GM19397 (cell line): ENCODE measurements around the gene CHD6.

Experiments
- ATAC-seq: cut with Tn5 transposase; IDR thresholded peaks from one replicate; pipeline ENCODE4 v1.9.1; 2021; ENCODE audit warnings: mild to moderate bottlenecking, moderate library complexity; ENCODE audit not compliant: unreplicated experiment

Gene CHD6

DNA sequence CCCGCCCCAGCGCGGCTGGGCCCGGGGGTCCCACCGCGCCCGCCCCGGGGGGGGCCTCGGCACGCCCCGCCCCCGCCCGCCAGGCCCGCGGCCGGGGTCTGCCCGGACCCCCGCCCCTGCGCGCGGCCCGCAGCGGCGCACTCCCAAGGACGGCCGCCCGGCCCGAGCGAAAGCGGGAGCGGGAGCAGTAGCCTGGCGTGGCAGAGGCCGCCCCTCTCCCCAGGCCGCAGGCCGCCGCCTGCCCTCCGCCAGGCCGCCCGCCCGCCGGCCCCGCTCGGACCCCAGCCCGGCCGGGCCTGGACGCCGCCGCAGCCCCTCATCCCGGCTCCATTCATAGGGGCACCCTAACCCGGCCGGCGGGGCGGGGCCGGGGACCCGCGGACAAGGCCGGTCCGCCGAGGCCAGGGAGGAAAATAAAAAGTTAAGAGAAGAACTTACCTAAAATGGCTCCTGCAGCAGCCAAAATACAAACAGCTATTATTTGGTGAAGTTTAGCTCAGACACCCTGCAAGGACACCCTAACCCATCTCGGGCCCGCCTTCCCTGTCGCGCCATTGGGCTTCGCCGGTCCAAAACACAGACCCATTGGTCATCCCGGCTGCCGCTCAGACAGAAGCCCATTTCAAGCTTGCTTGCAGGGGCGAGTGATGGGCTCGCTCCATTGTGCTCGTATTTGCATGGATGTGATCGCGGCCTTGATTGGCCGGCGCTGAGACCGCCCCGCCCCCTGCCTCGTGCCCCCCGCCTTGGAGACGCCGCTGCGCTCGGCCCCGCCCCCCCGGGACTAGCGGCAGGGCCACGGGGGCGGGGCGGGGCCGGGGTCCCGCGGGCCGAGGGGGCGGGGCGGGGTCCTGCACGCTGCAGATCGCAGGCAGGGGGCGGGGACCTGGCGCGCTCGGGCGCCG lies at the start of gene CHD6:
Gene CHD6, minus strand, starts transcription at position 476 of the 905 bp plus-strand sequence. CDS start 67,040 bp downstream, outside the sequence.
- peak; percentile 96 for ATAC-seq

DNA sequence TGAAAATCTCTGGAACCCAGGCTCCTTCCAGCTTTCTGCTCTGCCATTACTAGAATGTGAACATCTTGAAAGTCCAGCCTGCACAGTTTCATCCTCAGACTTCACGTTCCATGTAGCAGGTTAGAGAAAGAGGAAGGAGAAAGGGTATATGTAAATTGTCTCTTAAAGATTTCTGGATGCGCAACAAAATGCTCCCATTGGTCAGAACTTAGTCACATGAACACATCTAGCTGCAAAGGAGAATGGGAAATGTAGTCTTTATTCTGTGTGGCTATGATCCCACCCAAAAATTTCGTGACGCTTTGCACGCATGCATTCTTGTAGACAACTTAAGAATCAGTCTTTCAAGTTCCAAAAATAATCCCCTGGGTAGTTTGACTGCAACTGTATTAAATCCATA lies 46.4 kb upstream of the CHD6 start:
- no peak for ATAC-seq

DNA sequence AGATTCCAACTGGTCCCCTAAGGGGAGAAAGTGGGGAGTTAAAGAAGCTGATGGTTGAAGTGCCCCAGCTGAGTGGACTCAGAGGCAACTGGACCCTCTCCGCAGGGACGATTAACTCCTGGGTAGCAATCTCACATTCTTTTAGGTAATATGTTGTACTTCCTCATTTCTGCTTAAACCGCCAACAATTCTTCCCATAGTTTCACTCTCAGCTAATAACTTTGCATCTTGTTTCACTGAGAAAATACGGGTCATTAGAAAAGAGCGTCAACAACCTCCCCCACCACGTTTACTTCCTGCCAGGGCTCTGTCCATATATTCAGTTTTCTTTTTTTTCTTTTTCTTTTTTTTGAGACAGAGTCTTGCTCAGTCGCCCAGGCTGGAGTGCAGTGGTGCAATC lies 39.5 kb upstream of the CHD6 start:
- no peak for ATAC-seq

DNA sequence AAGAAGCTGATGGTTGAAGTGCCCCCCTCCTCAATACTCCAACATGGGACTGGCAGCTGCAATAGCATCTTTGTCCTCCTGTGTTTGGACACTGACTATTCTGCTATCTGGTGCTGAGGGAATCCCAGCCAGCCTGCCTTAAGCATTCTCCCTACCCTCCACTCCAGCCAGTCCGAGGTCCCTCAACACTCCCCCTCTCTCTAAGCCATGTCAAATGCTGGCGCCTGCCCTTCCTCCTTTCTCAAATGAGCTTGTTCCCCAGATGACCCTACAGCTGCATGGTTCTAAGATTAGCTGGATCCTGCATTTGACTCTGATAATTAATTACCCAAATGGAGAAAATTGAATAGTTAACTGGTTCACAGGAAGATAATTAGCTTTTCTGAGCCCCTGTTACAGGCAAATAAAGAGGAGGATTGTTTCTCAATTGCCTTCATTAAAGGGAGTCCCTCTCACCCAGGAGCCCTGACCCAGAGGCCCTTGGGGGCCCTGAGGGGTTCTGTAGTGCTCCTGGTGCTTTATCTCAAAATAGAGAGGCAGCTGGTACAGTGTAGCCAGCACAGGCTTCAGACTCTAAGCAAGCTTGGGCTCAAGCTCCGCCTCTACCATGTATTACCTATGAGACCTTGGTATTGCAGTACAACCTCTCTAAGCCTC lies 37.9 kb upstream of the CHD6 start:
- no peak for ATAC-seq

GRCh38 chr20:41654884-41655283 lies 36.7 kb upstream of the CHD6 start:
- ATAC-seq = no peak

DNA sequence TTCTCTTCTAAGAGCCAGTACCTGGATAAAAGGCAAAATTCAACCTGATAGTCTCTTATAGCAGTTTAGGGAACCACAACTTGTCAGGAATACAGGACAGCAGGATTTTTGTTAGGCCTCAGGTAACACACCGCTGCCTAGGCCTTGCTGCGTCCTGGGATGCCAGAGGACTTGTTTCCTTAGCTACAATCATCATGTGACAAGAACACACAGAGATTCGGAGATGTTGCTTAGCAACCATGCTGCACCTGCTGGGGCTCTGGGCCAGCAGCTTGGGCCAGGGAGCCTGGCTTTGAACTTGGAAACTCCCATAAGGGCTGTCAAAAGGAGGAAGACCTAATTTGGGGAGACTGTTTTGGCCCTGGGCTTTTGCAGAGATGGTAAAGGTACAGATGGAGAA lies 36.1 kb upstream of the CHD6 start:
- ATAC-seq = no peak

DNA sequence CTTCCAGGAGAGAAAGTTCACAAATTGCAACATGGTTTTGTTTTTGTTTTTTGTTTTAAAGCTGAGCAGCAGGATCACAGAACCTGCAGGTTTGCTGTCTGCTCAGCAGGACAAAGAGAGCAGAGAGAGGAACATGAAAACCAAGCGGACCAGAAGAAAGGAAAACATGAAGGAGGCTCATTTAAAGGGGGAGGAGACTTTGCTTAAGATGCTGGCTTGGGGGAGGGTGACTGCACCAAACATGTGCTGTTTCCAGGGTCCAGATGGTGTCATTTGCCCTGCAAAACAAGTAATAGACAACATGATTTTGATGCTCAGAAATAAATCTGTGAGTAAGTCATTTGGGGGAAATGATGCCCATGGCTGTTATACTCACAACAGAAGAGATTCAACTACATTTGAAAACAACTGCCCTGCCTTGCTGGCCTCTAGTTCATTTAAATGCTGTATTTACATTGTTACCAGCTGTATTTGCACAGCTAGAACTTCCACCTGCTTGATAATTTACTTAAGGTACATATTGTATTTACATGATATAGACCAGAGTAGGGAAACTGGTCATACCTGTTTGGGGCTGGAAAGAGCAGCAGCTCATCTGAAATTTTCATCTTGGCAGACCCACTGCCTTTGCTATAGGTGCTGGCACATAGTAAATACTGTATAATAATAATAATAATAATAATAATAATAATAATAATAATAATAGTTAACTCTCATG lies 32.2 kb upstream of the CHD6 start:
- ATAC-seq = no peak

DNA sequence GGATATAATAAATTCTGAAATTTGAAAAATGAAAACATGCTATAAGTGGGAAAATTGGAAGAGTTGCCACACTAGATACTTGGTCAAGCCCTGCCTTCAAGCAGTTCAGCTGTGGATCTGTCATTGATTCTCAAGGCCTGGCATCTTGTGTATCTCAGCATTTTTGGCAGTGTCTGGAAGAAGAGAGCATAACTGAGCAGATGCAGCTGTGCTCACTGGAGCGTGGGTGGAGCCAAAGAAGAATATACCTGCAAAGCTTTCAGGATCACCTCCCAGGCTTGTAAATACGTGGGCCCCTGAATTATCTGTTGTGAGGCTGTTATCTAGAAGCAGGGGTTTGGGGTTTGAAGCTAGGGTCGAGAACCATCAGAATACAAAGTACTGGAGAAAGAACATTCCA lies 31.3 kb upstream of the CHD6 start:
- no peak for ATAC-seq

- ATAC-seq = no peak
Measured at GRCh38 chr20:41645372-41645771, 27.2 kb upstream of the CHD6 start.

DNA sequence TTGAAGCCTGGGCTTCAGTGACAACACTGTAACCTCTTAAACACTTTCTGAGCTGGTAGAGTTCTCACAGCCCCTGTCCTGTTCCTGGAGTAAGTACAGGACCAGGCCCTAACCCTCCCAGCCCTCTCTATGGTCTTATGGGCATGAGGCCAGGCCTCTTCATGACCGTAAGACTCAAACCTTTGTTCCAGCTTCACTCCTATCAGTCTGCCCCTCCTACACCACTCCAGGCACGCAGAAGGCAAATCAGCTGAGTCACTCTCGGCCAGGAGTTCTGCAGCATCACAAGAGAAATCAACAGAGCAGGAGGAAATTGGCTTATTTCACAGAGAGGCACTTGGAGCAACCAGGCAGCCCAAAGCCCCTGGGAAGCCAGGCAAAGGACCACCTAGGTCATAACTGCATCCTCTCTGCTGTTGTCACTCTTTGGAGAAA lies 25.3 kb upstream of the CHD6 start:
- ATAC-seq = no peak

DNA sequence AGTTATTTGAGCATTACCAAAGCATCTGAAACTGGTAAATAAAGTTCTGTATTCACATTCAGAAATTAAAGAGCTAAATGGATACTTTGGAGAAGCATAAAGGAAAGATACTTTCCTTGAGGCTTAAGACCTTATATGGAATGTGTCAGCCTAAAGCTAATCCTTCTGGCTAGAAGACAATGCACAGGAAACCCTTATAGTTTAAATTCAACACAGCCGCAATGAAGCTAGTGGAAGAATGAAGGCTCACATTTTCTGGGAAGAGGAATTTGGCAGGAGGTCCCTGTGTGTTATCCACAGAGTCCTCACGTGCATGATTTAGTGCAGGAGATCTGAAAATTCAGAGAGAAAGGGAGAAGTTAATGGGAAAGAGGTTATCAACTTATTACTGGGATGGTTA lies 21.5 kb upstream of the CHD6 start:
- ATAC-seq = no peak

DNA sequence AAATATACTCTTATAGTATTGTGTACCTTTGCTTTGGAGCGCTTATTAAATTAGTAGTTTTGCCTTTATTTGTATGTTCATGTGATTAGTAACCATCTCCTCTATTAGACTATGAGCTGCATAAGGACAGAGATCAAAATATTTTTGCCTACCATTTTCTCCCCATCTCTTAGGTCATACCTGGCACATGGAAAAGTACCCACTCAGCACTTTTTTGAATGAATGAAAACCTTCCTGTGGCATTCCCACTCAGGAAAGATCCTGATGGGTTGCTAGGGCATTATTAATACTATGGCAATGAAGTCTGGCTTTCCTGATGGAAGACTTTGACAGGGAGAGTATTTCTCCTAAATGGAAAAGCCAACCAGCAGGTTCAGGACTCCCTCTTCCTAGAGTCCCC lies 20.3 kb upstream of the CHD6 start:
- no peak for ATAC-seq

GRCh38 chr20:41635158-41635557 lies 17.0 kb upstream of the CHD6 start:
- ATAC-seq = no peak

DNA sequence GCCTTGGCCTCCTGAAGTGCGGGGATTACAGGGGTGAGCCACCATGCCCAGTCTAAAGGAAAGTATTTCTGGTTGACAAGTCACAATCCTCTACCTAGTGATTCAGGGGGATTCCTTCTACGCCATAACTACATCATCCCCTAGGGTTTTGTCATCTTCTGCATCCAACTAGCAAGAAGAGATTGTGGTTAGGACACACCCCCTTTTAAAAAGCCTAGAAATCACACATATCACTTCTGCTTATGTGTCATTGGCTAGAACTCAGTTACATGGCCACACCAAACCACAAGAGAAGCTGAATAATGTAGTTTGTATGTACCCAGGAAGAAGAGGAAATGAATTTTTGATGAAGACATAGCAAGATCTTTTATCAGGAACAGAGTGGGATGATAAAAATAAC lies 14.7 kb upstream of the CHD6 start:
- no peak for ATAC-seq

- ATAC-seq = no peak
Measured at GRCh38 chr20:41631826-41632225, 13.6 kb upstream of the CHD6 start.

- no peak for ATAC-seq
Measured at GRCh38 chr20:41630846-41631245, 12.7 kb upstream of the CHD6 start.

DNA sequence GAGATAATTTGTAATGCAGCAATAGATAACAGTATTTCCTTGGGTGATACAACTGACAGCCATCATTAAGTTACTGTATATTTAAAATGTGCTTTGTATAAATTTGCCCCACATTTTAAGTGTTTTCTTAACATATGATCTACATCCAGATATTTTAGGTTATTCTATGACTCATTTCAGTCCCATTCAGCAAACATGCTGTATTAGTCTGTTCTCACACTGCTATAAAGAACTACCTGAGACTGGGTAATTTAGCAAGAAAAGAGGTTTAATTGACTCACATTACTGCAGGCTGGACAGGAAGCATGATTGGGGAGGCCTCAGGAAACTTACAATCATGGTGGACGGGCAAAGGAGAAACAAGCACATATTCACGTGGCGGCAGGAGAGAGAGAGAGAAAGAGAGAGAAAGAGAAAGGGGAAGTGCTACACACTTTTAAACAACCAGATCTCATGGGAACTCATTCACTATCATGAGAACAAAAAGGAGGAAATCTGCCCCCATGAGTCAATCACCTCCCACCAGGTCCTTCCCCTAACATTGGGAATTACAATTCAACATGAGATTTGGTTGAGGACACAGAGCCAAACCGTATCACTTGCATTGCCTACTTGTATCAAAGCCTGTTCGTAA lies 9.6 kb upstream of the CHD6 start:
- ATAC-seq = no peak

GRCh38 chr20:41627001-41627495 lies 8.9 kb upstream of the CHD6 start:
- no peak for ATAC-seq

DNA sequence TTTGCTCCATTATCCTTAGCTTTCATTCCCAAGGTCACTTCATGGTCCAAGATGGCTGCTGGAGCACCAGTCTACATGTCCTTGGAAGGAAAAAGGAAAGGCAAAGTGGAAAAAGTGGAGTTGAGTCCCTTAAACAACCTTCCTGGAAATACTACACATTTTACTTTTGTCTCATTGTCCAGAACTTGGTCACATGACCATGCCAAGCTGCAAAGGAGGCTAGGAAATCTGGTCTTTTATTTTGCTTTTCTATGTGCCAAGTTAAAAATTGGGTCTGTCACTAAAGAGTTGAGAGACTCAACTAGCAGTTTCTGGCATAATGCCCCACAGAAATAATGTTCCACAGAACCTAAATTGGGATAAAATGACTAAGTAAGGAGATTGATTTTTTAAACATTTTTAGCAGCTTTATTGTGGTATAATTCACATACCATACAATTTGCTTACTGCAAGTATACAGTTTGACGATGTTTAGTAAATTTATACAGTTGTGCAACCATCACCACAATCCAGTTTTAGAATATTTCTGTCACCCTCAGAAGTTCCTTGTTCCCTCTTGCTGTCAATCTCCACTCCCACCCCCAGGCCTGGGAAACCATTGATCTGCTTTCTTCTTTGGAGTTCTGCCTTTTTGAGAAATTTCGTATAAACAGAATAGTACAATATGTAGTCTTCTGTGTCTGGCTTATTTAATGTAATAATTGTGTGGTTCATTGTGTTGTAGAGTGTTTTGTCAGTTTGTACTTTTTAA lies 5.6 kb upstream of the CHD6 start:
- ATAC-seq = no peak

DNA sequence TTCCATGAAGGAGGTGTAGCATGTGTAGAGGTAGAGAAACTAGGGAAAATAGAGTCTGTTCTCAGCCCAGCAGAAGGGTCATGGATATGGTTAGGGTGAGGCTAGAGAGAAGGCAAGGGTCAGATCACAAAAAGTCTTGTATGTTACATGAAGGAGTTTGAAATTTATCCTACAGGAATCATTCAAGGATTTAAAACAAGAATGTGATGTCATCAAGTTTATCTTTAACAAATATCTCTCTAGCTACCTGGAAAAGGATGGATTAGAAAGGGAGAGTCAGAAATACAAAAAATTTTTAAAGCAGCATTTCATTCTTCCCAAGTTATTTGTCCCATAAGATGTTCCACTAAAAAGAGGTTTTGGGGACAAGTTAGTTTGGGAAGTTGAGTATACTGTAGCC lies 4.4 kb upstream of the CHD6 start:
- ATAC-seq = no peak
